Melanocyte of skin (primary cell): ENCODE data around the gene ELAVL2. TPM values are rescaled to one million over a fixed set of nuclear protein-coding genes. Genes with fewer than 3 reads are reported as not detected.

ENCODE experiments used
- total RNA-seq, 2 donors: library from RNA; depleted of rRNA; stranded (reverse); fragments of >200 nt; gene quantifications; 2 replicates each; pipeline ENCODE4 v1.2.3, GENCODE V29; 2012

ELAVL2 gene
- not detected for total RNA-seq

GRCh38 chr9:23826120-23826629, at the start of gene ELAVL2:
Gene ELAVL2, minus strand, starts transcription at chr9:23826240. Its CDS starts 64,006 bp downstream, at chr9:23762234.

